Gastrocnemius medialis (tissue), 4 donors: Measurements from ENCODE around the gene WDR20.

Source experiments
- CTCF ChIP-seq, 5 experiments: fragments of 450-650 bp in 3 of 5; fragments of 200-600 bp in 2 of 5; sonication (generic) in 2 of 5; IDR thresholded peaks in 4 of 5; conservative IDR thresholded peaks in 1 of 5; 1 replicate in 4 of 5; 2 replicates in 1 of 5; pipeline ENCODE4 v1.5.1; 2016 to 2019; ENCODE audit warnings: antibody characterized with exemption in 5 of 5, mild to moderate bottlenecking in 3 of 5, moderate library complexity in 3 of 5
- POLR2A ChIP-seq, 2 donors: fragments of 450-650 bp; IDR thresholded peaks; one replicate each; pipeline ENCODE4 v1.6.1; 2017; ENCODE audit warnings: antibody characterized with exemption in 2 of 2, mild to moderate bottlenecking in 2 of 2, moderate library complexity in 2 of 2

DNA sequence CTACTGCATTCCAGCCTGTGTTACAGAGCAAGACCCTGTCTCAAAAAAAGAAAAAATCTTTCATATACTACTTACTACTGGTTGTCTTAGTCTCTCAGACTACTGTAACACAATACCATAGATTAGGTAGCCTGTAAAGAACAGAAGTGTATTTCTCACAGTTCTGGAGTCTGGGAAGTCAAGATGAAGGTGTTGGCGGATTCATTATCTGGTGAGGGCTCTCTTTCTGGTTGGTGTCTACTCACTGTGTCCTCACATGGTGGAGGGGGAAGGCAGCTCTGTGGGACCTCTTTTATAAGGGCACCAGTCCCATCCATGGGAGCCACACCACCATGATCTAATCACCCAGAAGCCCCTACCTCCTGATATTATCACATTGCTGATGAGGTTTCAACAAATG is 14.4 kb downstream of the WDR20 start:
- TF ChIP-seq CTCF (IDR thresholded peaks at IDR 0.05 in 4 of 5, conservative IDR thresholded peaks at IDR 0.05 in 1 of 5), result no peak
- TF ChIP-seq POLR2A (IDR thresholded peaks at IDR 0.05), result no peak
